HFFc6 (cell line): ENCODE measurements around the gene MEF2A. TPM values are rescaled to one million over a fixed set of nuclear protein-coding genes. Genes with fewer than 3 reads are reported as not detected.
A peak's percentile ranks its signal among the peaks of the same experiment; 100 is the strongest.

Experiments used
- DNase-seq: peaks from one replicate; pipeline ENCODE4 v3.0.0-alpha.2; 2018
- H3K27ac Mint-ChIP-seq: 2 replicates; pipeline ENCODE4 v1.8.0; 2020; ENCODE audit warnings: mild to moderate bottlenecking, mixed read lengths
- H3K27me3 Mint-ChIP-seq: 2 replicates; pipeline ENCODE4 v1.8.0; 2021; ENCODE audit warnings: mild to moderate bottlenecking, moderate library complexity, mixed read lengths; ENCODE audit not compliant: insufficient read depth
- H3K36me3 Mint-ChIP-seq: 2 replicates; pipeline ENCODE4 v1.8.0; 2021; ENCODE audit warnings: low read depth, mixed read lengths
- H3K4me1 Mint-ChIP-seq: 2 replicates; pipeline ENCODE4 v1.8.0; 2020; ENCODE audit warnings: low read depth, mixed read lengths
- H3K4me3 Mint-ChIP-seq: 2 replicates; pipeline ENCODE4 v1.8.0; 2020; ENCODE audit warnings: mild to moderate bottlenecking, moderate library complexity, mixed read lengths
- H3K9me3 Mint-ChIP-seq: 2 replicates; pipeline ENCODE4 v1.8.0; 2020; ENCODE audit warnings: mild to moderate bottlenecking, mixed read lengths
- CTCF ChIP-seq: fragments of 200-600 bp; sonication (generic); IDR thresholded peaks from 2 replicates; pipeline ENCODE4 v1.5.0; 2021; ENCODE audit warnings: antibody characterized with exemption, mild to moderate bottlenecking
- total RNA-seq, 6 experiments: library from RNA; stranded (reverse); fragmentation: NEBNext Ultra II Directional; extraction: Animal tissue kit (Norgen Biotek cat#: 25700); gene quantifications; 2 replicates in 1 of 6; 3 replicates in 5 of 6; pipeline ENCODE4 v1.2.3, GENCODE V29; 2021

MEF2A gene
- total RNA-seq, 6 experiments from 2014 or later: 22.8 to 25.8 (median 24.0) TPM

GRCh38 chr15:99692825-99693224 is 127.0 kb downstream of the MEF2A start:
- no peaks in the 10 kb centered on the region; the same call in 1 of the 2 replicates for H3K27me3 Mint-ChIP-seq
- H3K36me3 Mint-ChIP-seq: peaks cover 21% of the 10 kb centered on the region
- peaks cover 10% of the 10 kb centered on the region; the same call in 1 of the 2 replicates for H3K4me1 Mint-ChIP-seq

GRCh38 chr15:99696096-99696495 is 130.3 kb downstream of the MEF2A start:
- no peak overlapping the region for H3K4me3 Mint-ChIP-seq
- peaks cover 10% of the 10 kb centered on the region; the same call in 1 of the 2 replicates for H3K4me1 Mint-ChIP-seq
- peaks cover 12% of the 10 kb centered on the region for H3K36me3 Mint-ChIP-seq
- DNase-seq: no peak
- H3K9me3 Mint-ChIP-seq: no peaks in the 10 kb centered on the region
- no peaks in the 10 kb centered on the region for H3K27me3 Mint-ChIP-seq
- no peak overlapping the region for H3K27ac Mint-ChIP-seq
- no peak for TF ChIP-seq CTCF

More at GRCh38 chr15:99692825-99693224, 127.0 kb downstream of the MEF2A start:
- DNase-seq: no peak
- Mint-ChIP-seq H3K9me3 (no peaks in the 10 kb centered on the region), H3K27ac (no peak overlapping the region), H3K4me3 (no peak overlapping the region)
- no peak for TF ChIP-seq CTCF

GRCh38 chr15:99702895-99703602 is 137.3 kb downstream of the MEF2A start:
- H3K36me3 Mint-ChIP-seq: no peaks in the 10 kb centered on the region
- peaks cover 37% of the 10 kb centered on the region for H3K4me1 Mint-ChIP-seq
- no peaks in the 10 kb centered on the region; the same call in 1 of the 2 replicates for H3K27me3 Mint-ChIP-seq
- no peaks in the 10 kb centered on the region for H3K9me3 Mint-ChIP-seq
- H3K4me3 Mint-ChIP-seq: peak overlapping the region; percentile 68
- peak overlapping the region; percentile 52 for H3K27ac Mint-ChIP-seq
- no peak for TF ChIP-seq CTCF
- DNase-seq: no peak

- Mint-ChIP-seq H3K4me1 (peaks cover 45% of the 10 kb centered on the region), H3K36me3 (no peaks in the 10 kb centered on the region), H3K4me3 (peak overlapping the region; percentile 68), H3K9me3 (no peaks in the 10 kb centered on the region), H3K27me3 (no peaks in the 10 kb centered on the region; the same call in 1 of the 2 replicates), H3K27ac (peak overlapping the region; percentile 52)
- TF ChIP-seq CTCF: peak; percentile 70
- DNase-seq: peak; percentile 88
Observed at GRCh38 chr15:99703603-99704443, 138.0 kb downstream of the MEF2A start.

GRCh38 chr15:99704444-99704838 is 138.7 kb downstream of the MEF2A start:
- Mint-ChIP-seq H3K4me1 (peaks cover 51% of the 10 kb centered on the region), H3K36me3 (0 out of 2 replicates have a peak, but pooled peaks cover 6% of the 10 kb centered on the region), H3K4me3 (peak overlapping the region; percentile 68; the same call in 1 of the 2 replicates), H3K27ac (no peak overlapping the region), H3K9me3 (no peaks in the 10 kb centered on the region), H3K27me3 (no peaks in the 10 kb centered on the region; the same call in 1 of the 2 replicates)
- TF ChIP-seq CTCF: peak; percentile 88
- DNase-seq: peak; percentile 84
